Hematopoietic multipotent progenitor cell treated with erythropoietin and hydrocortisone succinate and interleukin-3 and kit ligand, for 6 days (in vitro differentiated cells): ENCODE measurements around the gene ARCN1.
A peak's percentile ranks its signal among the peaks of the same experiment; 100 is the strongest.

ENCODE experiments used
- DNase-seq: peaks from one replicate; pipeline ENCODE4 v3.0.0-alpha.2; 2015

Gene ARCN1

DNA sequence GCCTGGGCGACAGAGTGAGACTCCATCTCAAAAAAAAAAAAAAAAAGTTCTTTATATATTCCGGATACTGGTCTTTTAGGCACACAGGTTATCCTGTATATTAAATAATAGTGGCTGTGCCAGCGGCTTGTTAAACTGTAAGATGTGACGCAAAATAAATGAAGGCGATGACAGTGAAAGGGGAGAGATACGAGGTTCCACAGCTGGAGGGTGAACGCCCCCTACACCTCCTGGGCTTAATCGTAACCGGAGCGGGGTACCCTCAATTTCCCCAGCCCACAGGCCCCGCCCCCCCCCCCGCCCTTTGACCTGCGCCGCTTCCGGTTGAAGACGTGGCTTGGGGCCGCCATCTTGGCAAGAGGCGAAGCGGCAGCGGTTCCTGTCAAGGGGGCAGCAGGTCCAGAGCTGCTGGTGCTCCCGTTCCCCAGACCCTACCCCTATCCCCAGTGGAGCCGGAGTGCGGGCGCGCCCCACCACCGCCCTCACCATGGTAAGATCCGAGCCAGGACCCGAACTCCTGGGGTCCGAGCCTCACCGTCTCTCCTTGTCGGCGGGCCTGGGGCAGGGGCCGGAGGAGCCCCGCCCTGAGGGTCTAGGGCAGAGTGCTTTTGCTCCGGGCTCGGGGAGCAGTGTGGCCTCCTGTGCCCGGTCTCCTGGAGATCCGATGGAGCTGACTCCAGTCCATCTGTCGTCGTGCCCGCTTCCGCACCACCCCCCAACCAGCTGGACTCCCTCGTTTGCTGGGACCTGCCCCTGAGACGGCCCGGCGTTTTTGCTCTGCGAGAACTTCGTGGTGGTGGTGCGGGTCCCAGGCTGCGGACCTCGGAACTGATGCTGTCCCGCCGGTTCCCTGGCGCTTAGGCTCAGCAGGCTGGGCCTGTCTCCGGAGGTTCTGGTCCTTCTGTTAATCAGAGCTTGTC, at the start of gene ARCN1:
Gene ARCN1 (plus strand): TSS at position 349 of the 920 bp plus-strand sequence. CDS start 139 bp downstream, at position 488.
- peak; percentile 91 for DNase-seq

DNA sequence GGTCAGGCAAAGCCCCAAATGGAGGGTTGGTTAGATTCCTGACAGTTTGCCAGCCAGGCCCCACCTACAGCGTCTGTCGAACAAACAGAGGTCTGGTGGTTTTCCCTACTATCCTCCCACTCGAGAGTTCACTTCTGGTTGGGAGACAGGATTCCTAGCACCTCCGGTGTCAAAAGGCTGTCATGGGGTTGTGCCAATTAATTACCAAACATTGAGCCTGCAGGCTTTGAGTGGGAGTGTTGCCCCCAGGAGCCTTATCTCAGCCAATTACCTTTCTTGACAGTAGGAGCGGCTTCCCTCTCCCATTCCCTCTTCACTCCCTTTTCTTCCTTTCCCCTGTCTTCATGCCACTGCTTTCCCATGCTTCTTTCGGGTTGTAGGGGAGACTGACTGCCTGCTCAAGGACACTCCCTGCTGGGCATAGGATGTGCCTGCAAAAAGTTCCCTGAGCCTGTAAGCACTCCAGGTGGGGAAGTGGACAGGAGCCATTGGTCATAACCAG, 49.6 kb upstream of the ARCN1 start:
- DNase-seq = peak; percentile 32

- no peak for DNase-seq
These were observed 47.9 kb upstream of the ARCN1 start for GRCh38 chr11:118524356-118524755.

- DNase-seq = peak; percentile 41
These were observed 47.3 kb upstream of the ARCN1 start for GRCh38 chr11:118524757-118525470.

DNA sequence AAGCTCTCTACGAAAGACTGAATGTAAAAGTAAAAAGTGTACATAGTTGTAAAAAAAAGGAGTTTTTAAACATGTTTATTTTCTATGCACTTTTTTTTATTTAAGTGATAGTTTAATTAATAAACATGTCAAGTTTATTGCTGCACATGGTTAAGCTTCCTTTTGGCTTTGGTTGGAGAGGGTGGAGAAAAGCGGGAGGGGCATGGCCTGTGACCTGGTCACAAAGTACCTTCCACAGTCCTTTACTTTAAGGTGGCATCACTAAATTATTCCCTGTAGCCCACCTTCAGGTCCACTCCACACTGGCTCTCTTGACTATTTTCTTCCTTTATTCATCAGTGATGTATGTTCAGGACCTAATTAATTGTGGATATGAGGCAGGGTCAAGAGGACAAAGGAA, 45.5 kb upstream of the ARCN1 start:
- DNase-seq = no peak

- DNase-seq = no peak
These were observed 45.1 kb upstream of the ARCN1 start, which contains the start of gene TTC36 for GRCh38 chr11:118527109-118527508. TSS of gene TTC36 (plus strand) at chr11:118527474. CDS start at chr11:118527495, 21 bp downstream.

DNA sequence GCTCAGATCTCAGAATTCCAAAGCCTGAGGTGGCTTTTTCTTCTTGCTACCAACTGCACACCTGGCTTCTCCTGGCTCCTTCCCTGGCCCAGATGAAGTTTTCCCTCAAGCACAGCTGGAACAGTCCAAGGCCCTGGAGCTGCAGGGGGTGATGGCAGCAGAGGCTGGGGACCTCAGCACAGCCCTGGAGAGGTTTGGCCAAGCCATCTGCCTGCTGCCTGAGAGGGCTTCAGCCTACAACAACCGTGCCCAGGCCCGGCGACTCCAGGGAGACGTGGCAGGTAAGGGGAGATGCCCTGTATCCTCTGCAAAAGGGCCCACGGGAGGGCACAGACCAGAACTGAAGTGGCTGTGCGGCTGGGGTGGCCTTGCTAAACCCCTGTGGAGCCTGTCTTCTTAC, 43.7 kb upstream of the ARCN1 start:
- DNase-seq = no peak

GRCh38 chr11:118529584-118530175, 42.5 kb upstream of the ARCN1 start:
- DNase-seq = no peak

DNA sequence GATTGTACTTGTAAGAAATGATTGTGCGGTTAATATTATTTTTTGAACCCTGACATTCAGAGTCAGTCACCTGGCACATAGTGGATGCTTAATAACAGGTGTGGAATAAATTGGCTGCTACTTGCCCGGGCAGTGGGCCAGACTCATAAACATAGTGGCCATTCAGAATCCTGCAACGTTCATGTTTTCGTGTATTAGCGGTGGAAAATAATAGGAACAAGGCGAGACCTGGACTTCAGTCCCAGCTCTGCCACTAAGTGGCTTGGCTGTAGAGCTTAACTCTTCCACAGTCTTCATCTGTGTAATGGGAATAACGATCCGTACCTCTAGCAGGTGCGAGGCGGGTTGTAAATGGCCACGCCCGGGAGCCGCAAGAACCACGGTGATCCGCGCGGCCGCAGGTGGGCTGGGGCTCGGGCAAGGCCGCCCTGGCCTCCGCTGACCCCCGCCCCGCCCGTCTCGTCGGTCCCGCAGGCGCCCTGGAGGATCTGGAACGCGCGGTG, 42.0 kb upstream of the ARCN1 start:
- DNase-seq = peak; percentile 31

DNA sequence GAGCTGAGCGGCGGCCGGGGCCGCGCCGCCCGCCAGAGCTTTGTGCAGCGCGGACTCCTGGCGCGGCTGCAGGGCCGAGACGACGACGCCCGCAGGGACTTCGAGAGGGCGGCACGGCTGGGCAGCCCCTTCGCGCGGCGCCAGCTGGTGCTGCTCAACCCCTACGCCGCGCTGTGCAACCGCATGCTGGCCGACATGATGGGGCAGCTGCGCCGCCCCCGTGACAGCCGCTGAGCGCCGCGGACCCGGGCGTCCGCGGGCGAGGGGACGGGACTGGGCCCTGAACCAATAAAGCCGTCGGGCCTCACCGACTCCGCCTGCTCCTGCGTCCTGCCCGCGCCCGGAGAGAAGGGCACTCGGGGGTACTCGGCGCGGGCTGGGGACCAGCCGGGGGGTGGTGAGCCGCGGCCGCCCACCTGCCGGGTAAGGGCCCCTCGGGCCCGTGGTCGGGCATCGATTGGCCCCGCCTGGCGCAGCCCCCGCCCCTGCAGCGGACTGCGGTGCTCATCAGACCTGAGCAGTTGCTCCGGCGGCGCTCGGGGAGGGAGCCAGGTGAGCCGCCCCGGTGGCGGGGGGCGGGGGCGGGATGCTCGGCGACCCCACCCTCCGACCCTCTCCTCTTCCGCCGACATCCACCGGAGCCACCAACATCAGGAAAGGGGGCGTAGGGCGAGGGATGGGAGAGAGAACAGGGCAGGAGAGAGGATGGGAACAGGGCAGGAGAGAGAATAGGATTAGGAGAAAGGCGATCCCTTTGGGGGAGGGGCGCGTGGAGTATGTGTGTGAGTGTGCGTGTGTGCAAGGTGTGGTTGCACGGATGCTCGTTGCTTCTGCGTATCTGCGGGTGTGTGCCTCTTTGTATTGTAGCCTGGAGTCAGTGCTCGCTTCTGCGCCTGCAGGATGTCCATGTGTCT, 41.3 kb upstream of the ARCN1 start, which contains the start of gene TMEM25:
Gene TMEM25 (plus strand): TSS at position 510 of the 914 bp plus-strand sequence. CDS start 610 bp downstream, outside the sequence.
- DNase-seq = peak; percentile 50

GRCh38 chr11:118531597-118532084, 40.6 kb upstream of the ARCN1 start:
- no peak for DNase-seq

- DNase-seq = no peak
These were observed 40.1 kb upstream of the ARCN1 start for GRCh38 chr11:118532091-118532490.

GRCh38 chr11:118532852-118533768, 39.1 kb upstream of the ARCN1 start:
- DNase-seq = no peak

DNA sequence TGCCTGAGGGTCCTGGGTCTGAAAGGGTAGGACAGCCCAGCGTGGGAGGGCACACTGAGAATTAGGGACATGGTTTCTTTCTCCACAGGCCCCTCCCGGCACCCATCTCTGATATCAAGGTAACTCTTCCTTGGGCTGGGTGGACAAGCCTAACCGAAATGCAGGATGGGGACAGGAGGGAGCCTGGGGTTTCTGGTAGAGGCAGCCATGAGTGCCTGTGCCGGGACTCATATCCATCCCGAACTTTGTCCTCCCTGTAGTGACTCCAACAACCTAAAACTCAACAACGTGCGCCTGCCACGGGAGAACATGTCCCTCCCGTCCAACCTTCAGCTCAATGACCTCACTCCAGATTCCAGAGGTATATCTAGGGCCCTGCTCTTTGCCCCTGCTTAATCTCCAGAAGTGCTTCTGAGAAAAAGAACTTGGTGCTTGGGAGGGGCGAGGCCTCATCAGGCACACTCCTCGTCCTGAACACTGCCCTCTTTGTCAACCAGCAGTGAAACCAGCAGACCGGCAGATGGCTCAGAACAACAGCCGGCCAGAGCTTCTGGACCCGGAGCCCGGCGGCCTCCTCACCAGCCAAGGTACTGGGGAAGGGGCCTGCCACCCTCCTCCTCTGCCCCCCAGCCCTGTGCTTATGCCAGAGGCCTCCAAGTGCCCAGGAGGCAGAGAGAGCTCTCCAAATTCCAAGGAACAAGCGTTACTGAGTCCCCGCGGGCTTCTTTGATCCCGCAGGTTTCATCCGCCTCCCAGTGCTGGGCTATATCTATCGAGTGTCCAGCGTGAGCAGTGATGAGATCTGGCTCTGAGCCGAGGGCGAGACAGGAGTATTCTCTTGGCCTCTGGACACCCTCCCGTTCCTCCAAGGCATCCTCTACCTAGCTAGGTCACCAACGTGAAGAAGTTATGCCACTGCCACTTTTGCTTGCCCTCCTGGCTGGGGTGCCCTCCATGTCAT, 38.2 kb upstream of the ARCN1 start:
- no peak for DNase-seq

DNA sequence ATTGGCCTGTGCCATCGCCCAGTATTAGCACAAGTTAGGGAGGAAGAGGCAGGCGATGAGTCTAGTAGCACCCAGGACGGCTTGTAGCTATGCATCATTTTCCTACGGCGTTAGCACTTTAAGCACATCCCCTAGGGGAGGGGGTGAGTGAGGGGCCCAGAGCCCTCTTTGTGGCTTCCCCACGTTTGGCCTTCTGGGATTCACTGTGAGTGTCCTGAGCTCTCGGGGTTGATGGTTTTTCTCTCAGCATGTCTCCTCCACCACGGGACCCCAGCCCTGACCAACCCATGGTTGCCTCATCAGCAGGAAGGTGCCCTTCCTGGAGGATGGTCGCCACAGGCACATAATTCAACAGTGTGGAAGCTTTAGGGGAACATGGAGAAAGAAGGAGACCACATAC, 36.9 kb upstream of the ARCN1 start:
- no peak for DNase-seq

- DNase-seq = no peak
These were observed 35.5 kb upstream of the ARCN1 start for GRCh38 chr11:118536726-118537125.

GRCh38 chr11:118537409-118537980, 34.7 kb upstream of the ARCN1 start:
- no peak for DNase-seq

DNA sequence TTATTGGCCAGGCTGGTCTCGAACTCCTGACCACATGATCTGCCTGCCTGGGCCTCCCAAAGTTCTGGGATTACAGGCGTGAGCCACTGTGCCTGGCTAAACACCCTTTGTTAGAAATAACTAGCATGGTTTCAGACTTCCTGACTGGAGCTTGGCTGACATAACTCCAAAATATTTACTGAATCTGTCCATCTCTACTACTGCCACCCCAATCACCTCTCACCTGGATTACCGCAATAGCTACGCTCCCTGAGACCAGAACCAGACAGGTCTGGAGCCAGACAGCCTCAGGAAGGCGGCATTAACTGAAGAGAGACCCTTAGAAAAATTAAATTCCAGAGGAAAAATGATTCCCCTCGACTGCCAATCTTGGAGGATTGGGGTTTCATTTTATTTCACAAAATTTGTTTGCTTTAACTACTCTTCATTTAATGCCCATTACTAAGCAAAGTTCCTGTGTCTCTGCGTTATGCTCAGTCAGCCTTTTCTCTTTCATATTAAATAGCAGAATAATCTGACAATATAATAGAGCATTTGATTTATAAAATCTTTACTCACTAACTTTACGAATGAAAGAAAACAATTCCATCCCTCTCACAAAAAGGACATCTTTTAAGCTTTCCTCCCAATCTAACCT, 28.1 kb upstream of the ARCN1 start:
- DNase-seq = no peak
